NT2/D1 (cell line): ENCODE results near the gene PARK7.
"Not testable (repeated sequence)": the region's sequence is repeated elsewhere in the genome, so short reads cannot be mapped to it uniquely, and the experiment has no call there.

Experiments
- DNase-seq: peaks from one replicate; pipeline ENCODE4 v3.0.0-alpha.2; 2011; ENCODE audit warnings: low read depth, low spot score
- H3K27me3 ChIP-seq: 2 replicates; pipeline ENCODE4 v1.6.0; 2011; ENCODE audit warnings: mild to moderate bottlenecking; ENCODE audit not compliant: insufficient read length, insufficient read depth
- H3K36me3 ChIP-seq: 2 replicates; pipeline ENCODE4 v1.6.1; 2011; ENCODE audit warnings: mild to moderate bottlenecking, low read length, mixed read lengths; ENCODE audit not compliant: insufficient read depth, insufficient read length
- H3K4me1 ChIP-seq: 2 replicates; pipeline ENCODE4 v1.5.1; 2011; ENCODE audit not compliant: insufficient read depth, insufficient read length
- H3K4me3 ChIP-seq: 2 replicates; pipeline ENCODE4 v1.5.1; 2011; ENCODE audit warnings: low read depth; ENCODE audit not compliant: insufficient read length
- H3K9ac ChIP-seq: 2 replicates; pipeline ENCODE4 v1.6.0; 2011; ENCODE audit warnings: low read depth; ENCODE audit not compliant: insufficient read length
- H3K9me3 ChIP-seq: 2 replicates; pipeline ENCODE4 v1.5.1; 2011; ENCODE audit warnings: mild to moderate bottlenecking, low read length; ENCODE audit not compliant: insufficient read depth
- SUZ12 ChIP-seq: IDR thresholded peaks from 2 replicates; pipeline ENCODE4 v1.6.1; 2011; ENCODE audit not compliant: insufficient read length, insufficient read depth; ENCODE audit errors: extremely low read depth
- YY1 ChIP-seq: IDR thresholded peaks from 2 replicates; pipeline ENCODE4 v1.6.1; 2011; ENCODE audit not compliant: insufficient read length, insufficient read depth
- ZNF274 ChIP-seq: IDR thresholded peaks from 2 replicates; pipeline ENCODE4 v1.6.1; 2011; ENCODE audit warnings: mild to moderate bottlenecking, low read depth, low read length

PARK7 gene

GRCh38 chr1:7962014-7962335 is 464 bp downstream of the PARK7 start:
- H3K9ac ChIP-seq, result peak overlapping the region; percentile 97
- H3K36me3 ChIP-seq, result peaks cover 41% of the 10 kb centered on the region
- no peaks in the 10 kb centered on the region for H3K9me3 ChIP-seq
- H3K27me3 ChIP-seq, result no peaks in the 10 kb centered on the region
- no peaks in the 10 kb centered on the region for H3K4me1 ChIP-seq
- no peak for DNase-seq
- H3K4me3 ChIP-seq, result peak overlapping the region; percentile 89
- TF ChIP-seq YY1 (no peak), ZNF274 (no peak), SUZ12 (no peak)

DNA sequence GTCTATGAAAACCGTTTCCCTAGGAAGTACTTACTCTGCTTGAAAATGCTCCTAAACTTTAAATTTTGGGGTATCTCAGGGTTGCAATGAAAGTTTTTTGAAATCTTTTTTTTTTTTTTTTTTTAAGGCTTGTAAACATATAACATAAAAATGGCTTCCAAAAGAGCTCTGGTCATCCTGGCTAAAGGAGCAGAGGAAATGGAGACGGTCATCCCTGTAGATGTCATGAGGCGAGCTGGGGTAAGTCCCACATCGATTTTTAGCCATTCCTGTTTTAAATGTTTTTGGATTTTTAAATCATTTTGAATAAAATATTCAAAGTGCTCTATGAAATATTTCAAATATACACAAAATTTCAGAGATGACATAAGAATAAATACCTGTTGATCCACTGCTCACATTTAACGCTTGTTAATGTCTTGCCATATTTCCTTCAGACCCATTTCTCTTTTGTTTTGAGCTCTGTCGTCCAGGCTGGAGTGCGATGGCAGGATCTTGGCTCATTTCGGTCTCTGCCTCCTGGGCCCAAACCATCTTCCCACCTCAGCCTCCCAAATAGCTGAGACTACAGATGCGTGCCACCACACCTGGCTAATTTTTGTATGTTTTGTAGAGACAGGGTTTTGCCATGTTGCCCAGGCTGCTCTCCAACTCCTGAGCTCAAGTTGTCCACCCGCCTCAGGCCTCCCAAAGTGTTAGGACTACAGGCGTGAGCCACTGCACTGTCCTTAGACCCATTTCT is 1.3 kb downstream of the PARK7 start:
- no peaks in the 10 kb centered on the region for H3K27me3 ChIP-seq
- peaks cover 48% of the 10 kb centered on the region for H3K36me3 ChIP-seq
- peak overlapping the region; percentile 89 for H3K4me3 ChIP-seq
- no peaks in the 10 kb centered on the region for H3K9me3 ChIP-seq
- no peak for DNase-seq
- TF ChIP-seq YY1 (no peak), SUZ12 (no peak), ZNF274 (no peak)
- no peaks in the 10 kb centered on the region for H3K4me1 ChIP-seq
- peak overlapping the region; percentile 97 for H3K9ac ChIP-seq

- not testable (repeated sequence) for H3K9me3 ChIP-seq, DNase-seq, H3K9ac ChIP-seq, H3K27me3 ChIP-seq, H3K4me3 ChIP-seq, H3K4me1 ChIP-seq
- peaks cover 51% of the 10 kb centered on the region for H3K36me3 ChIP-seq
Measured at GRCh38 chr1:7963378-7963730, 1.8 kb downstream of the PARK7 start.

DNA sequence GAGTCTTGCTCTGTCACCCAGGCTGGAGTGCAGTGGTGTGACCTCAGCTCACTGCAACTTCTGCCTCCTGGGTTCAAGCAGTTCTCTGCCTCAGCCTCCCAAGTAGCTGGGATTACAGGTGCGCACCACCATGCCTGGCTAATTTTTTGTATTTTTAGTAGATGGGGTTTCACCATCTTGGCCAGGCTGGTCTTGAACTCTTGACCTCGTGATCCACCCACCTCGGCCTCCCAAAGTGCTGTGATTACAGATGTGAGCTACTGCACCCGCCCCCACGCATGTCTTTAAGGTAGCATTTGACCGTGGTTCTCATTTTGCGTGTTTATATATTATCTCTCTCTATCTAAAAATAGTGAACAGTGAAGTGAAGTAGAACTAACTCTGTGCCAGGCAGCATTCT is 2.3 kb downstream of the PARK7 start:
- H3K4me3 ChIP-seq, DNase-seq, H3K9ac ChIP-seq, H3K9me3 ChIP-seq, H3K4me1 ChIP-seq, H3K27me3 ChIP-seq: not testable (repeated sequence)
- peaks cover 56% of the 10 kb centered on the region for H3K36me3 ChIP-seq

GRCh38 chr1:7964476-7964875 is 3.0 kb downstream of the PARK7 start:
- Histone ChIP-seq H3K27me3 (no peaks in the 10 kb centered on the region), H3K4me3 (no peak overlapping the region), H3K4me1 (no peaks in the 10 kb centered on the region), H3K9me3 (no peaks in the 10 kb centered on the region), H3K36me3 (peaks cover 60% of the 10 kb centered on the region), H3K9ac (peak overlapping the region; percentile 21)
- no peak for DNase-seq
- TF ChIP-seq SUZ12, result no peak
- TF ChIP-seq YY1, result no peak

DNA sequence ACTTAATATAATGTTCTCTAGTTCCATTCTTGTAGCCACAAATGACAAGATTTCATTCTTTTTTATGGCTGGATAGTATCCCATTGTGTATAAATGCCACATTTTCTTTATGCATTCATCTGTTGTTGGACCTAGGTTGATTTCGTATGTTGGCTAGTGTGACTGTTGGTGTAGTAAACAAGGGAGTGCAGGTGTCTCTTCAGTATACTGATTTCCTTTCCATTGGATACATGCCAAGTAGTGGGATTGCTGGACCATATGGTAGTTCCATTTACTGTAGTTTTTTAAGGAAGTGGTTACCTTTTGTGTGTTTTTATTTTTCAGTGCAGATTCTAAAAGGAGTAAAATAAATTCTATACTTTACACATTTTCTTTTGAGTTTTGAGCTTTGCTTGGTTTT is 5.7 kb downstream of the PARK7 start:
- Histone ChIP-seq H3K9ac (no peak overlapping the region), H3K27me3 (no peaks in the 10 kb centered on the region), H3K4me3 (no peak overlapping the region), H3K9me3 (no peaks in the 10 kb centered on the region), H3K4me1 (no peaks in the 10 kb centered on the region), H3K36me3 (peaks cover 83% of the 10 kb centered on the region)
- DNase-seq, result no peak
- TF ChIP-seq SUZ12 (no peak), YY1 (no peak), ZNF274 (no peak)

DNA sequence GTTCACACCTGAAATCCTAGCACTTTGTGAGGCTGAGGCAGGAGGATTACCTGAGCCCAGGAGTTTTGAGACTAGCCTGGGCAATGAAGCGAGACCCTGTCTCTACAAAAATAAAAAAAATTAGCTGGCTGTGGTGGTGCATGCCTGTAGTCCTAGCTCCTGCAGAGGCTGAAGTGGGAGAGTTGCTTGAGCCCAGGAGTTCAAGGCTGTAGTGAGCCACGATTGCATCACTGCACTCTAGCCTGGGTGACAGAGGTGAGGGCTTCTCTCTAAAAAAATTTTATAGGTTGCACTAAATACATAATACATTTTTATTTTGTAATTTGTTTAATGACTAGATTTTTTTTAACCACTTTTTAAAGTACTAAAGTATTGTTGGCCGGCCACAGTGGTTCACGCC is 6.1 kb downstream of the PARK7 start:
- H3K9ac ChIP-seq, result no peak overlapping the region
- H3K4me1 ChIP-seq, result no peaks in the 10 kb centered on the region
- no peak for TF ChIP-seq SUZ12
- TF ChIP-seq ZNF274, result no peak
- TF ChIP-seq YY1, result no peak
- H3K4me3 ChIP-seq, result no peak overlapping the region
- H3K36me3 ChIP-seq, result peaks cover 87% of the 10 kb centered on the region
- no peaks in the 10 kb centered on the region for H3K9me3 ChIP-seq
- DNase-seq, result no peak
- no peaks in the 10 kb centered on the region for H3K27me3 ChIP-seq

DNA sequence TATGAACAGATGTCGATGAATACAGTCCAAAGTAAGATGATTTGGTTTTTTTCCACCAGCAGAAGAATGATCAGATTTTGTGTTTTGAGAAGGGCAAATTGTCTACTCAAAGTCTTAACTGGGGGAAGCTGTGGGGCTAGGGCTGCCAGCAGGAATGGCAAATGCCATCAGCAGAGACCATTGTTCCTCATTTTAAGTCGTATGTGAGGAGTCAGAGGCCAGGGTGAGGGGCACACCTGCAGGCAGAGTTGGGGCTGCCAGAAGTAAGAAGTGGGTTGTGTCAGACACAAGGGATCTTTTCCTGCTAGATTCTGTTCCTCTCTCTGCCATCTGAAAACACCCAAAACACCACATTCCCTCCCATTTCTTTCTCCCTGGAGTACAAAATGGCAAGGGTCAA is 8.7 kb downstream of the PARK7 start:
- H3K9me3 ChIP-seq, result no peaks in the 10 kb centered on the region
- H3K4me3 ChIP-seq, result no peak overlapping the region
- no peaks in the 10 kb centered on the region for H3K4me1 ChIP-seq
- no peak overlapping the region for H3K9ac ChIP-seq
- TF ChIP-seq ZNF274, result no peak
- H3K27me3 ChIP-seq, result no peaks in the 10 kb centered on the region
- peaks cover 70% of the 10 kb centered on the region for H3K36me3 ChIP-seq
- DNase-seq, result no peak
